Measurements from ENCODE around the gene CYP4F22.

The CYP4F22 gene

DNA sequence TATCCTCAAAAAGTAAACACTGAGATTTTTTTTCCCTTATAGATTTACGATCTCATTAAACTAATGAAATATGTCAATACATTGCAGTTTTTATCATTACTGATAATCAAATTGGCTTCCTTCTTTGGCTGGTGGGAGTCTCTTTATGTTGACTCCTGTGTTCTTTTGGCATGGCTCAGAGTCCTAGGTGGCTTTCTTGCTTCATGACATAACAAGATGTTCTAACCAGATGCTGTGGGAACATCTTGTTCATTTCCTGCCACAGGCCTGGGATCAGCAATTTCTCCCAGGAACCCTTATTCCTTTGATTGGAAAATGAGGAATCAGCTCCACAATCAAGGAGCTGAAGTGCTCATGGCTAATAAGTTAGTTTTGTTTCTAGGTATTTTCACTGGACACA is 13.2 kb upstream of the CYP4F22 start:
- TF ChIP-seq, protein P1, sequence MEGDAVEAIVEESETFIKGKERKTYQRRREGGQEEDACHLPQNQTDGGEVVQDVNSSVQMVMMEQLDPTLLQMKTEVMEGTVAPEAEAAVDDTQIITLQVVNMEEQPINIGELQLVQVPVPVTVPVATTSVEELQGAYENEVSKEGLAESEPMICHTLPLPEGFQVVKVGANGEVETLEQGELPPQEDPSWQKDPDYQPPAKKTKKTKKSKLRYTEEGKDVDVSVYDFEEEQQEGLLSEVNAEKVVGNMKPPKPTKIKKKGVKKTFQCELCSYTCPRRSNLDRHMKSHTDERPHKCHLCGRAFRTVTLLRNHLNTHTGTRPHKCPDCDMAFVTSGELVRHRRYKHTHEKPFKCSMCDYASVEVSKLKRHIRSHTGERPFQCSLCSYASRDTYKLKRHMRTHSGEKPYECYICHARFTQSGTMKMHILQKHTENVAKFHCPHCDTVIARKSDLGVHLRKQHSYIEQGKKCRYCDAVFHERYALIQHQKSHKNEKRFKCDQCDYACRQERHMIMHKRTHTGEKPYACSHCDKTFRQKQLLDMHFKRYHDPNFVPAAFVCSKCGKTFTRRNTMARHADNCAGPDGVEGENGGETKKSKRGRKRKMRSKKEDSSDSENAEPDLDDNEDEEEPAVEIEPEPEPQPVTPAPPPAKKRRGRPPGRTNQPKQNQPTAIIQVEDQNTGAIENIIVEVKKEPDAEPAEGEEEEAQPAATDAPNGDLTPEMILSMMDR (conservative IDR thresholded peaks at IDR 0.05; ENCODE audit: low read depth), result no peak
- ChIA-PET CTCF (no interaction called here), POLR2A (ENCODE audit: low non-redundant PET) (no interaction called here)
- no peak for DNase-seq (ENCODE audit: low spot score)
- no peak overlapping the region for H3K27ac ChIP-seq

DNA sequence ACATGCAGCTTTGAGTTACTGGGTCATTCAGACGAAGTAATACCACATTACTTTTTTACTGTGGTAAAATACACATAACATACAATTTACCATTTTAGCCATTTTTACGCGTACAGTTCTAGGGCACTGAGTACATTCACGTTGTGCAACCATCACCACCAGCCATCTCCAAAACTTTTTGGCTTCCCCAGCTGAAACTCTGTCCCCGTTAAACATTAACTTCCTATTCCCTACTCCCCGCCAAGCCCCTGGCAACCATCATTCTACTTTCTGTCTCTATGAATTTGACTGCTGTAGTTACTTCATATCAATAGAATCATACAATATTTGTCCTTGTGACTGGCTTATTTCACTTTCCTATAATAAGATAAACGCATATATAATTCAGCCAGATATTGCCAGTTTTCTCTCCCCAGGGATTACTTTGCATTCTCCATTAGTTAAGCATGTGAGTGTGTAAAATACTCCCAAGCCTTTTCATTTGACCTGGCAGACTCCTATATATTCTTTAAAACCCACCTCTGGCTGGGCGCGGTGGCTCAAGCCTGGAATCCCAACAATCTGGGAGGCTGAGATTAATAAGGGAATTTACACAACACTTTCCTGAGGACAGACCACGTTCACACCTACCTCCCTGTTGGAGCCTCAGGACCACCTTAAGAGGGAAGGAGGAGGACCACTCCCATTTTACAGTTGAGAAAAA is 10.0 kb upstream of the CYP4F22 start:
- POLR2A ChIA-PET (ENCODE audit: low non-redundant PET), result no interaction called here

DNA sequence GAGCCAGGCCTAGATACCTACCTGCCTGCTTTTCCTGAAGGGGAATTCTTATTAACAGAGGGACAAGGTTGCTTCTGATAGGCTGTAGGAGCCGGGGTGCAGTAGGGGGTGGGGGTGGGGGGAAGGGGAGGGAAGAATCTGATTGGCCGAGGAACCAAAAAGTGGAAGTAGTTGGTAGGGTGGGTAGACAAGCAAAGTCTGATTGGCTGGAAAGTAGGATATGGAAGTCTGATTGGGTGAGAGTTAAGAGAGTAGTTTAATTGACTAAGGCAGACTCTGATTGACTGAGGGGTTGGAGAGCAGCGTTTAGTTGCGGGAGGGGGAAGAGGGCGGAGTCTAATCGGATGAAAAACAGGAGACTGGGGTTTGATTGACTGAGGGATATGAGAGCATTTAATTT is 9.4 kb upstream of the CYP4F22 start:
- H3K27ac ChIP-seq, result no peak overlapping the region
- ChIA-PET CTCF (interaction anchor here (1.1 kb wide), 1 partner anchor 57 kb away, joined by 5 read pairs; no protein-coding TSS in a partner anchor), POLR2A (ENCODE audit: low non-redundant PET) (no interaction called here)
- peak; percentile 20 for DNase-seq (ENCODE audit: low spot score)
- TF ChIP-seq, protein P1 (conservative IDR thresholded peaks at IDR 0.05; ENCODE audit: low read depth), result no peak

More for the DNA sequence above, 10.0 kb upstream of the CYP4F22 start:
- no peak overlapping the region for H3K27ac ChIP-seq
- CTCF ChIA-PET, result interaction anchor here (1.1 kb wide), 1 partner anchor 58 kb away, joined by 5 read pairs; no protein-coding TSS in a partner anchor
- no peak for DNase-seq (ENCODE audit: low spot score)
- TF ChIP-seq, protein P1 (conservative IDR thresholded peaks at IDR 0.05; ENCODE audit: low read depth), result no peak

DNA sequence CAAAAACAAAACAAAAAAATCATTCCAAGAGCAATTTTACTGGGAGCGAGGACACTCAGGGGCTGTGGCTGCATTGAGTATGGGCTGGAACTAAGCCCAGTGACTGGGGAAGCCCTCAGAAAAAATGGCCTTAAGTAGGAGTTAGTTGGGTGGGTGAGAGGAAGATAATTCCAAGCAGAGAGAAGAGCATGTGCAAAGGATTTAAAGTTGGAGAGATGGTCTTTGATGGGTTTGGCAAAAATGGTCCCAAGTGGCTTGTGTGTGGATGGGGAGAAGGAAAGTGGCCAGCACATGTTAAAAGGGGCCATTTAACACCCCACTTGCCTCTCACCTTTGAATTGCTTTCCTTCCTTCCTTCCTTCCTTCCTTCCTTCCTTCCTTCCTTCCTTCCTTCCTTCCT is 6.7 kb upstream of the CYP4F22 start:
- TF ChIP-seq, protein P1 (conservative IDR thresholded peaks at IDR 0.05; ENCODE audit: low read depth), result no peak
- CTCF ChIA-PET, result no interaction called here
- POLR2A ChIA-PET (ENCODE audit: low non-redundant PET), result no interaction called here
- H3K27ac ChIP-seq, result no peak overlapping the region
- DNase-seq (ENCODE audit: low spot score), result no peak

DNA sequence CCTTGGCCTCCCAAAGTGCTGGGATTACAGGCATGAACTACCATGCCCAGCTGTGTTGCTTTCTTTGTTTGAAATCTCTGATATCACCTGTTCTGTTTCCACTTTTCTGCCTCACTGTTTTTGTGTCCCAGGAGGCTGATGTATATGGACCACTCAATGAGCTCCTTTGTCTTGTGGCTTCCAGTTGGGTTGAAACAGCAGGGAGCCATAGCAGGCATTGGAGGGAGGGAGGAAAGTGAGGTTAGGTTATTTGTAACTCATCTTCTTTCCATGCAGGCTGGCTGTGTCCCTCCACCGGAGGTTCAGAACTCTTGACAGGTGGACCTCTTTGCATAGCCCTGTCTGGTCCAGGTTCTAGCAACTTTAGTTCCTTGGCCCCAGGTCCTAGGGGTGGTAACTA is 6.1 kb upstream of the CYP4F22 start:
- ChIA-PET POLR2A (ENCODE audit: low non-redundant PET) (no interaction called here), CTCF (no interaction called here)
- no peak overlapping the region for H3K27ac ChIP-seq
- no peak for DNase-seq (ENCODE audit: low spot score)
- TF ChIP-seq, protein P1 (conservative IDR thresholded peaks at IDR 0.05; ENCODE audit: low read depth), result no peak

DNA sequence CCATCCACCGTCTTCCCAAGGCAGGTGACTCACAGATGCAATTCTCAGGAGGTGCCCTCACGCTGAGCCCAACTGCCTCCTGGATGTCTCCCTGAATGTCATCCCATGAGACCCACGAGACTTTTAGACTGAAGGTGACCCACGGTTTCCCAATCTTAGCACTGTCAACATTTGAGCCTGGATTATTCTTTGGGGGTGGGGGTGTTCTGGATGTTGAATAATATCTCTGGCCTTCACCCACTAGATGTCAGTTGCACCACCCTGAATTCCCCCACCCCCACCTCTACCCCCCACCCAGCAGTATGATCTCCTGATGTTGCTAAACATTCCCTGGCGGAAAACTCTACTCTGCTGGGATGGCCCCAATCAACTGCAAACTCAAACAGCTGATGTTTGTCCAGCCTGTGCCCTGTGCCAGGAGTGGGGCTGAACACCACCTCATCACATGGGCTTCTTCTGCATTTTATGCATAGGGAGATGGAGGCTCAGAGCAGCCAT is 2.2 kb upstream of the CYP4F22 start:
- DNase-seq (ENCODE audit: low spot score), result no peak
- CTCF ChIA-PET, result no interaction called here
- TF ChIP-seq, protein P1 (conservative IDR thresholded peaks at IDR 0.05; ENCODE audit: low read depth), result no peak
- no peak overlapping the region for H3K27ac ChIP-seq
- POLR2A ChIA-PET (ENCODE audit: low non-redundant PET), result no interaction called here

Data from RWPE1 (cell line).